NB4 (cell line): ENCODE data around the gene MME.

Experiments
- DNase-seq: peaks from one replicate; pipeline ENCODE4 v3.0.0; 2010; ENCODE audit warnings: low read depth
- H3K4me3 ChIP-seq: one replicate; pipeline ENCODE4 v1.5.1; 2011; ENCODE audit warnings: mild to moderate bottlenecking, low read depth, low read length, moderate library complexity
- CTCF ChIP-seq: IDR thresholded peaks from one replicate; pipeline ENCODE4 v1.5.1; 2012; ENCODE audit warnings: low read depth, low read length
- MAX ChIP-seq: IDR thresholded peaks from 2 replicates; pipeline ENCODE4 v1.6.1; 2011; ENCODE audit warnings: low read depth, low read length
- MYC ChIP-seq: IDR thresholded peaks from 2 replicates; pipeline ENCODE4 v1.6.1; 2011; ENCODE audit warnings: low read depth, low read length
- POLR2A ChIP-seq: IDR thresholded peaks from 2 replicates; pipeline ENCODE4 v1.6.1; 2011; ENCODE audit warnings: mild to moderate bottlenecking; ENCODE audit not compliant: insufficient read length; ENCODE audit errors: extremely low read depth

The MME gene

GRCh38 chr3:155179437-155179827, 99.3 kb downstream of the MME start:
- H3K4me3 ChIP-seq = no peak overlapping the region
- DNase-seq = no peak
- TF ChIP-seq MYC (no peak), POLR2A (no peak), CTCF (no peak), MAX (no peak)

GRCh38 chr3:155179966-155180757, 100.0 kb downstream of the MME start:
- TF ChIP-seq CTCF (no peak), POLR2A (no peak), MYC (no peak), MAX (no peak)
- no peak overlapping the region for H3K4me3 ChIP-seq
- no peak for DNase-seq

GRCh38 chr3:155182467-155182866, 102.3 kb downstream of the MME start:
- TF ChIP-seq MAX (no peak), POLR2A (no peak), CTCF (no peak), MYC (no peak)
- DNase-seq = no peak
- no peak overlapping the region for H3K4me3 ChIP-seq

- DNase-seq = no peak
- H3K4me3 ChIP-seq = no peak overlapping the region
- TF ChIP-seq CTCF (no peak), MYC (no peak), POLR2A (no peak), MAX (no peak)
These were observed 103.9 kb downstream of the MME start for GRCh38 chr3:155184011-155184410.

GRCh38 chr3:155185631-155186071, 105.5 kb downstream of the MME start:
- no peak overlapping the region for H3K4me3 ChIP-seq
- DNase-seq = no peak
- TF ChIP-seq POLR2A (no peak), CTCF (no peak), MYC (no peak), MAX (no peak)
